IPS DF 4.7 (cell line): Measurements from ENCODE around the gene FYB1.

Experiments
- DNase-seq: peaks from one replicate; pipeline ENCODE4 v3.0.0-alpha.2; 2013; ENCODE audit warnings: low spot score; ENCODE audit errors: extremely low read depth

The FYB1 gene

DNA sequence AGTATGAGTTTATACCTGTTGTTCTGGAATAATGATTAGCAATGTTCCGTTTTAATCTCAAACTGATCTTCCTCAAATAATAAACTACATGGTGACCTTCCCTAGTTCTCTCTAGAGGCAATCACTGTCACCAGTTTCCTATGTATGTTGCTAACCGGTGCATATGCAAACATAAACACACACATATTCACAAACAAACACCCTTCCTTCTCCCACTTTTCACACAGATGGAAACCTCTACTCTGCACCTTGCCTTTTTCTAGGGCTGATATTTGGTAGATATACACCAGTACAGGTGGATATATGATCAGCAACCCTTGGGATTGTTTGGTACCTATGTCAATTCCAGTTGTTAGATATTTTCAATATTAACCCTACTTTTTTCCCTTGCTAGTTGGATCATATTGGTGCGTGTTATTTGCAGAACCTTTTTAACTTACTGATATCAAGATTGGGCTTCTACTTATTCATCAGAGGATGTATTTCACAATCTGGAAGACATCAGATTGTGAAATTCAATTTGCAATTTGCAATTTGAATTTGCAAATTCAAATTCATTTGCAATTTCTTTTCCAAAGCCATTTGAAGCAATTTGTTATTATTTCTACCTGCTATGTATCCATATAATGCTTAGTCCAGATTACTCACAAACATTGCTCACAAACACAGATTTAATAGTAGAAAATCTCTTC is 12.6 kb downstream of the FYB1 start:
- no peak for DNase-seq

DNA sequence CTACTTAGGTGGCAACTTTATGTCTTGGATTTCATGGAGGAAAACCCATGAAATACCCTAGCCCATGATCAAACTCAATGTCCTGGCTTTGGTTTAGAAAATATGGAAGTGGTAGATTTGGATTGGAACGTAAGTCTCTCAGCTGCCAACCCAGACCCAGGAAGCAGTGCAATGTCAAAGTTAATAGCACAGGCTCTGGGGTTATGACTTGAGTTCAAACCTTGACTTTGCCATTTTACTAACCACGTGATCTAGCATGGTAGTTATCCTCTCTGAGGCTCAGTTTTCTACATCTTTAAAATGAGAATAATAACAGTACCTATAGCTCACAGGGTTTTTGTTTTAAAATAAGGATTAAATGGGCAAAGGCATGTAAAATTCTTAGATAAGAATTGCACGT is 13.8 kb downstream of the FYB1 start:
- DNase-seq: no peak

DNA sequence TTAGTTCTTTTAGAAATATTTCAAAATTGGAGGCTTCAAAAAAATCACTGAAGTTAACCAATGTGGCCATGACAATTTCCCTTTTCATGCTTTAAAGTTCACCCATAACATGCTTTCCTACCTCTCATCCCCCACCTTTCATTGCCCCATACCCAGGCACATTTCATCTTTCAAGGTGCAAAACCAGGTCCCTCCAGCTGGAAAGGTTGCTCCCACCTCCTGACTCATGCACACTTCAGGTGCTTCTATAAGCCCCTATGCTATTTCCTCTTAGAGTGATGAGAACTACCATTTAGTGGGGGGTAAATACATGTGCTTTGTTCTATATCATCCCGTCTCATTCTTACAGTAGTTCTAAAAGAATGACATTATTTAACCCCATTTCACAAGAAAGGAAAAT is 15.4 kb downstream of the FYB1 start:
- no peak for DNase-seq

DNA sequence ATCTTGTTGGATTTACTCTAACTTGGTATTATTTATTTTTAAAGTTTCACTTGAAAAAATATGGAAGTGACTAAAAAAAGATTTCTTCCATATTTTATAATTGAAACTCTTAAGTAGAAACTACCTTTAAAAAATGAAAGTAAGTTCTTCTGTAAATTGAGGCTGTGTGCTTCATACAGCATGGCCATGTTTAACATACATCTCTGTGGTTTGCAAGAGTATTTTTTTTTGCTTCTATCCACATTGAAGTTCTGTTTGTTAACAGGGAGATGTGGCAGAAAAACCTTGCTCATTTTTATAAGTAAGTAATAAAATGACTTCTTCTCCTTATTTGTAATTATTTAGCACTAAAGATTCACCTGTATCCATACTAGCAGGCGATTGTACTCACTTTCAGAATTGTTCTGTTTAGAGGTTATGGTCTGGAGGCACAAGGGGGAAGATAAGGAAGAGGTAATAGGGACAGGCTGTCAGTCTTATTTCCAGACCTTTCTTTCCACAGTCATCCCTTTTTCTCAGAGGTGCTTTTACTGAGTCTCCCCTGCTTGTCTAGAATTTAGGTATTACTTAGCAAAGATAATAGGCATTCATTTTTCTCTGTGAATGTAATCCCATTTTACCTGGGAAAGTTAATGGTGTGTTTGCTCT is 16.0 kb downstream of the FYB1 start:
- no peak for DNase-seq

DNA sequence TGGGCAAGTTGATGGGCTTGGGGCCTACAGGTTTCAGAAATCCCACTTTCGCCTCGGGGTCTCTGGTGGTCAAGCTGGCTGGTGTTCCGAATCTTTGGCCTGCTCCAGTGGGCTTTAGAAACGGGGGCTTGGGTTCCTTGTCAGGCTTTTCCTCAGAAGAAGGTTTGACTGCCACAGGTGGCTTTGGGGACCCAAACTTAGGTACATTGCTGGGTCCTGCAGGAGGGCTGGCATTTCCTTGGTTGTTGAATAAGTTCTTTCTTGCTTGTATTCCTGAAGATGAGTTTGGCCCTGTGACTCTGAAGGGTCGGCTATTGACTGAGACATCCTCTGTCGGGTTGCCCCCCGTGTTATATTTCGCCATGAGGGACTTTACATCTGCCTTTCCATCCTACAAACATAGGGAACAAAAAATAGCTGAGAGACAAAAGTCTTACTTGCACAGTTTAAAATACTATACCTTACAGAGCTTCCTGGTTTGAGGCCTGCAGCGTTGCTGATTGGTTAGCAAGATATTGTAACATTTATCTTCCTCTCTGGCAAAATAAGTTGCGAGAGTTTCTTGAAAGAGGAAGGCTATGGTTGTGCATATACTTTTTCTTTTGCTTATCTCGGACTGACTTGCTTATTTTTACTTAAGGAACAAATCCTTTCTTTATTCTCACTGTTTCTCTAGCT is 16.6 kb downstream of the FYB1 start:
- DNase-seq: no peak

DNA sequence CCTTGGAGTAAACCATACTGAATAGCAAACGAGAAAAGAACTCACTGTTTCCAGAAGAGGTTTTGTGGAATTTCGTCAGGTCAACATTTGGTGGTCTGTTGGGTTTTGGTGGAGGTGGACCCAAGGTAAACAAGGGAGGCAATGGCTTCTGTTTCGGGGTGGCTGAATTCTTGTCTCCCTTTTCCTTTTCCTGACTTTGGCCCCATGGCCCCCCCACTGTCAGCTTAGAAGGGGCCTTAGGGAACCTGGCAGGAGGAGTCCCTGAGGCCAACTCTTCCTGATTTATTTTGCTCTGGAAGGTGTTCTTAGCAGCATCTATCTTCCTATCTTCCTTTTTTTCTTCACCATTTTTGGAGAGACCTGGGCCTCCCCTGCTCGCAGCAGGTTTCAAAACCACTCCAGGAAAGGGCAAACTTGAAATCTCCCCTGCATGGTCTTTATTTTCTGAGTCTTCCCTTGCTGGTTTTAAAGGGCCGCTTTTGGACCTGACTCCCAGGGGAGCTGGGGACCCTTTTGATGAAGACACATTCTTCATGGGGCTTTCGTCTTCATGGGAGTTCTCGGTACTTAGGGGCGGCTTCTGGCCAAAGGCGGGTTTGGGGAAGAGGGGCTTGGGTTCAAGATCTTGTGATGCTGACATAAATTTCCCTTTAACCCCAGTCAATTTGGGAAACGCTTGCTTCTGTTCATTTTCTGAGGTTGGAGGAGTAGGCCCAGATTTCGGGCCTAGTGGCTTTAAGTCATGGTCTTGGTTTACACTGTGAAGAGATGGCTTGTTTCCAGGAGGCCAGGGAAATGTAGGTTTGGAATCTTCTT is 17.4 kb downstream of the FYB1 start:
- DNase-seq: no peak

DNA sequence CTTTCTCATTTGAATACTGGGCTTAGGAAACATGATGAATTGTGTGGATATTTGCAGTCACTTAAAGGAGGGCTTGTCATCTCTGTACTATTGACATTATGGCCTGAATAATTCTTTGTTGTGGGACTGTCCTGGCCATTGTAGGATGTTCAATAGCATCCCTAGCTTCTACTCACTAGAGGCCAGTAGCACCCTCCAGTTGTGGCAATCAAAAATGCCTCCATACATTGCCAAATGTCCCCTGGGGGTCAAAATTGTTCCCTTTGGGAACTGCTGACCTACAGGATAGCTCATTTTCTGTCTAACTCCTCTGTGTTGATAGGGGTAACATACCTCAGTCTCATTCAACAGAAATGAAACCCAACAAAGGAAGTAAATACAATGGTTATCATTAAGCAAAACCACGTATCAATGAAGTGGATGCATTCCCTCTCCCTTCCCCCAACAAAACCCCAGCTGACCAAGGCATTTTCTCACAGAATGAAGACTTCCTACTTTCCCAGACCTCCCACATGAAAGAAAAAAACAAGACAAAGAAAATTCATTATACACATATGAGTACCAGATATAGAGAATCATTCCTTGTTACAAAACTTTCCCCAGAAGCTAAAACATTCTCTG is 18.1 kb downstream of the FYB1 start:
- no peak for DNase-seq

DNA sequence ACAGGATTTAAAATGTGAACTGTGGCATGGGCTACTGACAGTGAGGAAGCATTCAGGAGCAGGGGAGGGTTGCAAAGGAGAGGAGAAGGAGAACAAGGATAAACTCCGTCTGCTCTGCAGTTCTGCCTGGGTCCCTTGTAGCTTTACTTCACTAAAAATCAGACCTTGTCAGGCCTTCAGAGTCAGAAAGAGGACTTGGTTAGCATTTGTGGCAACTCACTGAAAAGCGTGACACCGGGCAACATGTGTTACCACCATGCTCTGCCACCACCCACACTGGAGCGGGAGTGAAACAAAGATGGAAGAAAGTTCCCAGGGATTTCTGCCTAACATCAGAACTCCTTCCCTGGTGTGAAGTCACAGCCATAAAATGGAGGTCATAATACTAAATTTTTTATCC is 19.3 kb downstream of the FYB1 start:
- DNase-seq: no peak

DNA sequence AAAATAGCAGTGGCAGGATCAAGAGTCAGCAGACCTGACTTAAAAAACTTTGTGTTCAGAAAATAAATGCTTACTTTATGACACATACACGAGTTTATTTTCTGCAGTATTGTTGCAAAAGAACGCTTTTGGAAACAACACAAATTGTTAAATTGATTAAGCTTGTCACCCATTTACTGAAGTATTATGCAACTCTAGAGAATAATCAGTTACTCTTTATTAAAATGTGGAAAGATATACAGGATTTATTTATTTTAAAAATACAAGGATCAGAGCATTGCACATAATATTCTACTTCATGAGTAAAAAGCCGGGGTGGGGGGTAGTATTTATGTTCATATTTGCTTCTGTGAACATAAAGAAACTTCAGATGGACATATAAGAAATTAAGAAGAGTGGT is 20.0 kb downstream of the FYB1 start:
- no peak for DNase-seq

DNA sequence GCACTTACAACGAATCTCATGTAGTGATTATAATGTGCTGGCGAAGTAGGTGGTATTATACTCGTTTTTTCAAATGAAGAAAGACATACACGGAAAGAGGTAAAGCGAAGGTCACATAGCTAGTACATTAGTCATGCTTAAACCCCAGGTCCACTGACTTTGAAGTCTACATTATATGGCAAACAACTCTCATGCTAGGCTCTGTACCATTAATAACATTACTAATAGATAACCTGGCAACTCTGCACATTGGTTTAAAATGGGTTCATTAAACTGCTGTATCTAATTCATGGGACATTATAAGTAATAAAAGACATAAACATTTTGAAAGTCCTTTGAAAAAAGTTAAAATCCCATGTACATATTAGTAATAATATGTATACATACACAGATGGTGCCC is 21.2 kb downstream of the FYB1 start:
- DNase-seq: no peak

DNA sequence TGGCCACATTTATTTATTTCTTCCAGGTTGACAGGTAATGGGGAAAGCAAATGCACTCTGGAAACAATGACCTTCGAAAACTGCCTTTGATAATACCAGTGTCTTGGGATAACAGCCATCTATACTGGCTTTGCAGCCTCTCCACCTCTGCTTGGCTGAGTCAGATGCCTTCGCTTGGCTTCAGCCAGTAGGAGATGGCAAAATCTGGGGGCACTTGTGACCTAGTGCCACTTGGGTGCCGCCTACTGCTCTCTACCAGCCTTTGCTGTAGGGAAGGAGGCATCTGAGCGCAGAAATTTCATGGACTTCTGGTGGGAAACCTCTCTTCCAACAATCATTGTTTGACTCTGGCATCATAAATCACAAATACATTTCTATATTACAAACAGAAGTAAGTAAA is 21.8 kb downstream of the FYB1 start:
- no peak for DNase-seq

DNA sequence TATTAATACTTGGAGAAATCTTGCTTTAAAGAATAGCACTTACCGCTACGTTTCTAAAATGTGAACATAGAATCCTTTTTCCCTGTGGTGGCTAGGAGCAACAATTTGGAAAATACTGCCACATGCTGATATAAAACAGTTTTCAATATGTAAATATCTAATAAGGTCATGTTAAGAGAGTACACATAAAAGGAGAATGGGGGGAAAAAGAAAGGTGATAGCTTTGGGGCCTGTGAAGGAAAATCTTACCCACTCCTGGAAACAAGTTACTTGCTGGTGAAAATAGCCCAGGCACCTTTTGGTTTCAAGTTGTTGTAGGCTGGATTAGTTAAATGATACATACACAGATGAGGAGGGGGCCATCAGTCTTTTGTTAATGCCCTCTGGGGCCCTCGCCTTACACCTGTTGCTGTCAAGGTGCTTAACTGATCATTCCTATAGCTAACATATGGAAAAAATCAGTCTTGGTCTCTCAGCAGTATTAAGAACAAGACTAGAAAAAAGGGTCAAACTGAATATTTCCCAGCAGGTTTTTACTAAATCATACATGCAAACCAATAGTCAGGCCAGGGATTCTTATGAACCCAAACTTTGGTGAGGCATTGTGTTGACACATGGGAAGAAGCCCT is 24.1 kb downstream of the FYB1 start:
- DNase-seq: no peak

DNA sequence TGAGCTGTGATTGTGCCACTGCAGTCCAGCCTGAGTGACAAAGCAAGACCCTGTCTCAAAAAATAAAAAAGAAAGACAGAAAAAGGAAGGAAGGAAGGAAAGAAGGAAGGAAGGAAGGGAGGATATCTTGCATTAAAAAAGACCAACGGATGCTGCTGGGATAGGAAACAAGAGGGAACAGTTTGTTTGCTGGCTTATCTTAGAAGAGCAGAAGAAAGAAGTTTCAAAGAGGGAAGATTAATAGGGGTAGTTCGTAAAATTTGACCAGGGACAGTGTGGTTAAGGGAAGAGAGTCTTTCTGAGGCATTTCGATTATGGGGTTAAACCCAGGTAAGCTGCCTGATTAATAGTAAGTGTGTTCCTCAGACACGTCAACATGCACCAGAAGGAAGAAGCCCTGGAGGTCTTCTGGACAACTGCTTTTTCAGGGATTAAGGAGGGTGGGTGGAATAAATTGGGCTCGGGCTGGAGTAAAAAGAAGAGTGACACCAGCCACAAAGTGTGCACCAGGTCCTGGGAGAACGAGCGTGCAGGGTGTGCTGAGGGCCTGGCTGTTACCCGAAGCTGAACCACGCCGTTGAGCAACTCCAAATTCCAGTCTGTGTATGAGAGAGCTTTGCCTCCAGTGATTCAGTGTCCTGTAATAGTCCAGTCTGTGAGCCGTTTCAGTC is 24.8 kb downstream of the FYB1 start:
- DNase-seq: no peak

DNA sequence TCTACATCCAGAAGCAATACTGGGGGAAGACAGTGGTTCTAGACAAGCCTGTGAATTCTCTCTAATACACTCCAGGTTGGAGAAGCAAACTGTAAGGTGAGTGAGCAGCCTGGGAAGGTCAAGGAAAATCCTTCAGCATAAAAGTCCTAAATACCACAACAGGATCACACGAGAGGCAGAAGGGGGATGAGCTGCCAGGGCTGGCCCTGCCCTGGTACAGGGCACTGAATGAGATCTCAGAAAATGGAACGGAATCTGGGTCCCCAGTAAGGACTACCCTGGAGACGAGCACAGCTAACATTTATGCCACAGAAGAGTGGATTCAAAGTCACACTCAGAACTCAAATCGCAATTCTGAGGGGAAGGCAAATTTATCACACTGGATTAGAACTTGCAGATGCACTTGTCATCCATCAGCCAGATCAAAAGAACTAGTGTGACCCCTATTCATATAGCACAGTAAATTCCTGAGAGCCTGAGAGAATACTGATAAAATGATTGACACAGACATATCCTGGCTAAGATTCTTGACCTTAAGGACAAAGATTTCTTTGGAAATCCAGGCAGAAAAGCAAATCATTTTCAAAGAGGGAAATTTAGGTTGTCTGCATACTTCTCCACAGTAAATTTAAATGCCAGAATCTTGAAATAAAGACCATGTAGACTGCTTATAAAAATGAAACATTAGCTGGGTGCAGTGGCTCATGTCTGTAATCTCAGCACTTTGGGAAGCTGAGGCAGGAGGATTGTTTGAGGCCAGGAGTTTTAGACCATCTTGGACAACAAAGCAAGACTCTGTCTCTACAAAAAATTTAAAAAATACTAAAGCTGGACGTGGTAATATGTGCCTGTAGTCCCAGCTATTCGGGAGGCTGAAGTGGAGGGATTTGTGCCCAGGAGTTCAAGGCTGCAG is 25.6 kb downstream of the FYB1 start:
- DNase-seq: no peak

DNA sequence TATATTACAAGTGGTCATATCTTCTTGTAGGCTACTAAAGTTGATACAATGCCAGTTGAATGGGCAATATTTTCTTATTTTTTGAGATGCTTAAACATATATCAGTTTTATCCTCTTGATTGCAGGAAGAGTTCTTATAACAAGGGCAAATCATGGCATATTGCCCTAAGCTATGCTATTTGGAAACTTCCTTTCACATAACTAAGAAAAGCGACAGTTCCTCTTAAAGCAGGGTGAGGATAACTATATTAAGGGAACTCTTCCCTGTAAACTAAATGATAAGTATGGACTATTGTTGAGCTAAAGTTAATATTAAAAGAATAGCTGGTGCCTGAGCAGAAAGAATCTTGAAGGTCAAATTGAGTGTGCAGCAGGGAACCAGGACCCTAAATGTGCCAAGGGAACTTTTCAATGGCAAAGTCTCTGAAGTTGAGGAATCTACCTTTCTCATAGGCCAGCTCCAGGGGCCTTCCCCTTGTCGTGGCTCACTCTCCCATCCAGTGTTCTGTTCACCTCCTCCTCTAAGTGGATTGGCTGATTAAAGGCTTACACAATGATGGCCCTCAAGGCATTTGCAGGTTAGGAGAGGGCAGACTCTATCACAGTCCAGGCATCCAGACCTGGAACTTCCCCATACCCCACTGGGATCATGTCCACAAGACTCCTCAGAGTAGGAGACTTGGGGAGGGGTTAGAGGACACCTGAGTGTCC is 26.8 kb downstream of the FYB1 start:
- no peak for DNase-seq

DNA sequence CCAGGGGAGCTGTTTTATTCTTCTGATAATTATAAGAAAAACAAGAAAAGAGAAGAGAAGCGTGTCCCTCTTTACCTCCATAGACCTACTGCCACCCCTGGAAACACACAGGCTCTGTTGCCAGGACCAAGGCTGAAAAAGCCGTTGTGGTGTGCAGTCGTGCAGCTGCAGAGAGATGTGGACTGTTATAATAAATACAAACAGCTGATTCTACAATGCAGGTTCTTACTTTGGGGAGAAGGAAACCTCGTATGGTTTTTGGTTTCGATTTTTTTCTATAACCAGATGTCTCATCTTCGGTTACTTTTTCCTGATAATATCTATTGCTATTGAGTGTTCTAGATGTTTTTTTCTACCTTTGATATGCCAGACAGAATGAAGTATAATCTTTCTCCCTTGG is 28.1 kb downstream of the FYB1 start:
- DNase-seq: no peak

DNA sequence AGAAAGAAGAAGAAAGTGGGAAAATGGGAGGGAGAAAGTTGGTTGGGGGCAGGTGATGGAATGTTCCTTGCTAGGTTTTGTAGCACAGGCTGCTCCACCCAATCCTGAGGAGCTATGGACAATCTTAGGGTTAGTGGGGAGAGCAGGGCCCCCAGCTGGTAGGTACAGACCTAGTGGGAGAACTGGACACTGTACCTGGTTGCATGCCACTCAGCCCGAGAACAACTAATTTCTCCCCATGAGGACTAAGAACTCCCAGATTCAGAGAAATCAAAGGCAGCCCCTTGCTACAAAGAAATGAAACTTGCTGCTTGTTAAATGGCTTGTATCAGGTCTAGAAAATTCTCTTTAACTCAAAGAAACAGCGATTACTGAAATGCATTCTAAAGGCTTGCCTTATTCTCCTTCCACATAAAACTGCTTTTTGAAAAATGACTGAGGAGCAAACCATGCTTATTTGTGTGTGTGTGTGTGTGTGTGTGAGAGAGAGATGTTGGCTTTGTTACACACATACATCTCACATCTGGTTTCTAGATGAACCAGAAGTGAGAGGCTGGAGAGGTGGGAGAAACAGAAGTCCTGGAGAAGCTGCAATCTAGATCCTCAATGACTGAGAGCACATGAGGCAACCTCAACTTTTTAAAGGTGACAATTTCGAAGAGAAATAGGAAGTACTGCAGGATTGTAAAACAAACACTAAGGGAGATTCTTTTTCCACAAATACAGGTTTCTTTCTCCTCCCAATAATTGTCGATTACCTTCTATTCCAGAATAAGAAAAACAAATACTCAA is 28.9 kb downstream of the FYB1 start:
- DNase-seq: no peak
